ENCODE results near the gene SLC37A3. TPM values are rescaled to one million over a fixed set of nuclear protein-coding genes. Genes with fewer than 3 reads are reported as not detected.

SLC37A3 gene
- total RNA-seq, 4 donors from 2014 or later = 87.9 to 359 (median 148) TPM

- Histone ChIP-seq H3K4me1 (no peaks in the 10 kb centered on the region), H3K27ac (no peak overlapping the region), H3K36me3 (no peaks in the 10 kb centered on the region), H3K4me3 (no peak overlapping the region), H3K9me3 (no peaks in the 10 kb centered on the region), H3K27me3 (no peaks in the 10 kb centered on the region)
- DNase-seq = no peak
- TF ChIP-seq CTCF (IDR thresholded peaks at IDR 0.05) (no peak), POLR2A (IDR thresholded peaks at IDR 0.05) (no peak)
- intact Hi-C loops (cut with DNase I; ENCODE audit: low total_unique reads) = no loop called here
These were observed 80.3 kb downstream of the SLC37A3 start for GRCh38 chr7:140317999-140318398.

GRCh38 chr7:140317597-140317996 lies 80.7 kb downstream of the SLC37A3 start:
- intact Hi-C loops (cut with DNase I; ENCODE audit: low total_unique reads) = no loop called here
- TF ChIP-seq CTCF (IDR thresholded peaks at IDR 0.05) (no peak), POLR2A (IDR thresholded peaks at IDR 0.05) (no peak)
- no peak for DNase-seq

GRCh38 chr7:140316165-140316661 lies 82.1 kb downstream of the SLC37A3 start:
- intact Hi-C loops (cut with DNase I; ENCODE audit: low total_unique reads) = no loop called here
- TF ChIP-seq POLR2A (IDR thresholded peaks at IDR 0.05) (no peak), CTCF (IDR thresholded peaks at IDR 0.05) (no peak)

More at GRCh38 chr7:140317597-140317996, 80.7 kb downstream of the SLC37A3 start:
- Histone ChIP-seq H3K4me1 (no peaks in the 10 kb centered on the region), H3K9me3 (no peaks in the 10 kb centered on the region), H3K27me3 (no peaks in the 10 kb centered on the region), H3K36me3 (no peaks in the 10 kb centered on the region), H3K4me3 (no peak overlapping the region), H3K27ac (no peak overlapping the region)

GRCh38 chr7:140315498-140316164 lies 82.7 kb downstream of the SLC37A3 start:
- Histone ChIP-seq H3K36me3 (no peaks in the 10 kb centered on the region), H3K27ac (peak overlapping the region; percentile 77 to 87), H3K4me1 (no peaks in the 10 kb centered on the region), H3K9me3 (no peaks in the 10 kb centered on the region), H3K27me3 (no peaks in the 10 kb centered on the region), H3K4me3 (peak overlapping the region in 1 of 2 donors; percentile 19)
- TF ChIP-seq CTCF (IDR thresholded peaks at IDR 0.05) (no peak), POLR2A (IDR thresholded peaks at IDR 0.05) (no peak)
- intact Hi-C loops (cut with DNase I; ENCODE audit: low total_unique reads) = no loop called here
- DNase-seq = no peak

More at GRCh38 chr7:140316165-140316661, 82.1 kb downstream of the SLC37A3 start:
- Histone ChIP-seq H3K4me3 (peak overlapping the region in 1 of 2 donors; percentile 19), H3K27ac (peak overlapping the region; percentile 77 to 87), H3K4me1 (no peaks in the 10 kb centered on the region), H3K36me3 (no peaks in the 10 kb centered on the region), H3K9me3 (no peaks in the 10 kb centered on the region), H3K27me3 (no peaks in the 10 kb centered on the region)
- peak; percentile 67 to 80 for DNase-seq

Data from uterus (tissue), 4 donors.